PC-9 (cell line): ENCODE measurements around the gene EEF1AKMT3. TPM values are rescaled to one million over a fixed set of nuclear protein-coding genes. Genes with fewer than 3 reads are reported as not detected.

ENCODE experiments used
- BruUV-seq: library from RNA; stranded (reverse); fragments of 400-500 nt; replicated peaks from 2 replicates; lab custom pipeline; 2021; lab: Mats Ljungman, UMichigan
- CTCF ChIA-PET: fragments of 300-600 bp; sonication (Branson Sonifier 250); formaldehyde crosslinking; loops from one replicate; lab custom pipeline; 2022; ENCODE audit warnings: antibody characterized with exemption; lab: Charles Lee
- POLR2A ChIA-PET: fragments of 300-600 bp; sonication (Branson Sonifier 250); formaldehyde crosslinking; loops from one replicate; lab custom pipeline; 2022; ENCODE audit warnings: antibody characterized with exemption; ENCODE audit not compliant: unreplicated experiment; lab: Charles Lee
- DNase-seq, 2 experiments: peaks; one replicate each; pipeline versions ENCODE4 v3.0.0 to v3.0.0-alpha.2; 2015 to 2022; ENCODE audit warnings: mixed read lengths in 1 of 2
- H2AFZ ChIP-seq: fragments of 200-600 bp; sonication (generic); 2 replicates; pipeline ENCODE4 v1.8.1; 2017; ENCODE audit warnings: antibody characterized with exemption
- H3F3A ChIP-seq: fragments of 200-600 bp; sonication (generic); 2 replicates; pipeline ENCODE4 v1.8.1; 2017; ENCODE audit warnings: antibody characterized with exemption, mild to moderate bottlenecking, low read depth; ENCODE audit not compliant: insufficient read depth
- H3K27ac ChIP-seq: fragments of 200-600 bp; sonication (generic); 2 replicates; pipeline ENCODE4 v1.6.1; 2016; ENCODE audit warnings: mixed run types
- H3K27me3 ChIP-seq: fragments of 200-600 bp; sonication (generic); 2 replicates; pipeline ENCODE4 v1.6.1; 2016; ENCODE audit warnings: low read depth, mixed run types; ENCODE audit not compliant: insufficient read depth
- H3K36me3 ChIP-seq: fragments of 200-600 bp; sonication (generic); 2 replicates; pipeline ENCODE4 v1.6.1; 2016; ENCODE audit warnings: low read depth, mixed run types
- H3K4me1 ChIP-seq: fragments of 200-600 bp; sonication (generic); replicated peaks from 2 replicates; pipeline ENCODE4 v1.6.1; 2016; ENCODE audit warnings: mixed run types; ENCODE audit not compliant: insufficient read depth
- H3K4me2 ChIP-seq: fragments of 200-600 bp; sonication (generic); 2 replicates; pipeline ENCODE4 v1.6.1; 2017; ENCODE audit warnings: mixed run types
- H3K4me3 ChIP-seq: fragments of 200-600 bp; sonication (generic); 2 replicates; pipeline ENCODE4 v1.6.1; 2016; ENCODE audit warnings: mixed run types
- H3K79me2 ChIP-seq: fragments of 200-600 bp; sonication (generic); 2 replicates; pipeline ENCODE4 v1.6.1; 2017; ENCODE audit warnings: low read depth, mixed run types
- H3K9me2 ChIP-seq: fragments of 200-600 bp; sonication (generic); 2 replicates; pipeline ENCODE4 v1.8.1; 2017; ENCODE audit warnings: mild to moderate bottlenecking; ENCODE audit not compliant: insufficient read depth
- H3K9me3 ChIP-seq: fragments of 200-600 bp; sonication (generic); 2 replicates; pipeline ENCODE4 v1.8.1; 2016; ENCODE audit warnings: low read depth; ENCODE audit not compliant: insufficient read depth
- H4K20me1 ChIP-seq: fragments of 200-600 bp; sonication (generic); 2 replicates; pipeline ENCODE4 v1.8.1; 2017; ENCODE audit not compliant: insufficient read depth
- EZH2 ChIP-seq: fragments of 200-600 bp; sonication (generic); IDR thresholded peaks from 2 replicates; pipeline ENCODE4 v1.8.0; 2017; ENCODE audit warnings: antibody characterized with exemption, low read depth
- intact Hi-C: fragments of 100-400 bp; cut with micrococcal nuclease; formaldehyde crosslinking; loops from one replicate; pipeline ENCODE4 v1.10.0; 2022; ENCODE audit not compliant: unreplicated experiment
- total RNA-seq: library from RNA; stranded (reverse); gene quantifications from 2 replicates; pipeline ENCODE4 v1.2.3, GENCODE V29; 2021
- TF ChIP-seq, protein P1 (sequence below): fragments of 200-600 bp; sonication (generic); conservative IDR thresholded peaks from 2 replicates; pipeline ENCODE4 v1.6.1; 2017; ENCODE audit warnings: mixed run types, antibody characterized with exemption, mild to moderate bottlenecking, moderate library complexity

Gene EEF1AKMT3
- total RNA-seq, 1 experiment from 2014 or later: 13.1 TPM

DNA sequence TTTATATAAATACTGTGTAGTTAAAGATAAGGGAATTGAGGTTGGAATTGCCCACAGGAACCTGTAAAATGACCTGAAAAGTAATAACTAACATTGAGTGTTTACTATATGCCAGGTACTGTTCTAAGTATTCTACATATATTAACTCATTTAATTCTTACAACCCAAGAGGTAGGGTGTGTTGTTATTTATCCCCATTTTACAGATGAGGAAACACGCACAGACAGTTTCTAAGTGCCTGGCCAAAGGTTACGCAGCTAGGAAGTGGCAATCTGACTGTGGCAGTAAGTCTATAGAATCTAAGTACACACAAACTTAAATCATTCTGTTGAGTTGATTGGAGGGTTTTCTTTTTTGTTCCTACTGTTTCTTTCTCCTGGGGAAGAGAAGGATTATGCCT, 28.6 kb upstream of the EEF1AKMT3 start:
- no TSS peak for BruUV-seq
- H3K4me3 ChIP-seq: peak overlapping the region; percentile 75

DNA sequence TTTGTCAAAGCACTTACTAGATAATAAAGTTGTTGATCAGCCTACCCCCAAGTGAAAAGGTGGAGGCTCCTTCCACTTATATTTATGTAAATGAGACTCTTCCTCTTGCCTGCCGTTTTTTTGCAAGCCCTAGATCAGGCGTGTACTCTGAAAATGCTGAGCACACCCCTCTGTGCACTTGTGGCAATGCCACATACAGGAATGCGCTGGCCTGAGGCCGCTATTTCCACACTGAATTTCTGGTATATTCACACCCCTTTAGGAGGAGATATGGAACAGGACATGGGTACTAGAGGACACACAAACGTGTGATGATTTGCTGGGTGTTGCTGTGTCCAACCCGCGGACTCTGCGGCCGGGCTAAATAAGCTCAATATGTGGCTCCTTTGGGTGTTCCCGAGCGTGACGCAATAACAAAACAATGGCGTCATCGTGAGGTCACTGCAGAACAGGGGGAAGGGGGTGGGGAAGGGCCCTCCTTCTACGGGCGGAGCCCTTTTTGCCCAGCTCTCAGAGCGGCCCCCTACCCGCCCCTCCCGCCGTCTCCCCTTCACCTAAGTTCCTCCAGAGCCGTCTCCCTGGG, 28.1 kb upstream of the EEF1AKMT3 start:
- no peaks in the 10 kb centered on the region for H3K27me3 ChIP-seq
- H3F3A ChIP-seq: peaks cover 36% of the 10 kb centered on the region
- peak overlapping the region; percentile 75 for H2AFZ ChIP-seq
- no peak for TF ChIP-seq EZH2
- TF ChIP-seq, protein P1, sequence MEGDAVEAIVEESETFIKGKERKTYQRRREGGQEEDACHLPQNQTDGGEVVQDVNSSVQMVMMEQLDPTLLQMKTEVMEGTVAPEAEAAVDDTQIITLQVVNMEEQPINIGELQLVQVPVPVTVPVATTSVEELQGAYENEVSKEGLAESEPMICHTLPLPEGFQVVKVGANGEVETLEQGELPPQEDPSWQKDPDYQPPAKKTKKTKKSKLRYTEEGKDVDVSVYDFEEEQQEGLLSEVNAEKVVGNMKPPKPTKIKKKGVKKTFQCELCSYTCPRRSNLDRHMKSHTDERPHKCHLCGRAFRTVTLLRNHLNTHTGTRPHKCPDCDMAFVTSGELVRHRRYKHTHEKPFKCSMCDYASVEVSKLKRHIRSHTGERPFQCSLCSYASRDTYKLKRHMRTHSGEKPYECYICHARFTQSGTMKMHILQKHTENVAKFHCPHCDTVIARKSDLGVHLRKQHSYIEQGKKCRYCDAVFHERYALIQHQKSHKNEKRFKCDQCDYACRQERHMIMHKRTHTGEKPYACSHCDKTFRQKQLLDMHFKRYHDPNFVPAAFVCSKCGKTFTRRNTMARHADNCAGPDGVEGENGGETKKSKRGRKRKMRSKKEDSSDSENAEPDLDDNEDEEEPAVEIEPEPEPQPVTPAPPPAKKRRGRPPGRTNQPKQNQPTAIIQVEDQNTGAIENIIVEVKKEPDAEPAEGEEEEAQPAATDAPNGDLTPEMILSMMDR: no peak
- H3K79me2 ChIP-seq: peaks cover 6% of the 10 kb centered on the region
- CTCF ChIA-PET: interaction anchor here (0.5 to 0.8 kb wide), 2 partner anchors 18 to 308 kb away, joined by 4 to 10 read pairs; no protein-coding TSS in a partner anchor
- H3K27ac ChIP-seq: peak overlapping the region; percentile 90
- POLR2A ChIA-PET: interaction anchor here (0.5 to 0.7 kb wide), 7 partner anchors 18 to 1747 kb away, joined by 3 to 15 read pairs (median 8); partner anchors contain the start of gene SUOX
- DNase-seq: peak; percentile 65 to 72
- peaks cover 9% of the 10 kb centered on the region; the same call in 1 of the 2 replicates for H3K36me3 ChIP-seq
- H3K9me3 ChIP-seq: no peaks in the 10 kb centered on the region
- intact Hi-C loops: loop anchor here (2.0 kb wide), 1 partner anchor 17 kb away; no protein-coding TSS in a partner anchor
- no peaks in the 10 kb centered on the region for H4K20me1 ChIP-seq
- H3K4me3 ChIP-seq: peak overlapping the region; percentile 75
- TSS peak; percentile 46 for BruUV-seq
- H3K4me2 ChIP-seq: peak overlapping the region; percentile 76
- peaks cover 13% of the 10 kb centered on the region for H3K4me1 ChIP-seq
- H3K9me2 ChIP-seq: no peaks in the 10 kb centered on the region

More for the DNA sequence above, 28.6 kb upstream of the EEF1AKMT3 start:
- intact Hi-C loops: loop anchor here (2.0 kb wide), 1 partner anchor 17 kb away; no protein-coding TSS in a partner anchor
- Histone ChIP-seq H3K79me2 (peaks cover 5% of the 10 kb centered on the region), H3F3A (peaks cover 32% of the 10 kb centered on the region), H3K4me1 (peaks cover 13% of the 10 kb centered on the region), H3K36me3 (peaks cover 6% of the 10 kb centered on the region; the same call in 1 of the 2 replicates), H4K20me1 (no peaks in the 10 kb centered on the region), H3K9me3 (no peaks in the 10 kb centered on the region), H3K9me2 (no peaks in the 10 kb centered on the region), H3K27me3 (no peaks in the 10 kb centered on the region), H3K27ac (peak overlapping the region; percentile 90; the same call in 1 of the 2 replicates), H2AFZ (peak overlapping the region; percentile 75), H3K4me2 (peak overlapping the region; percentile 76)
- DNase-seq: no peak
- ChIA-PET CTCF (interaction anchor here (0.8 kb wide), 1 partner anchor 17 kb away, joined by 4 read pairs; no protein-coding TSS in a partner anchor), POLR2A (interaction anchor here (0.6 kb wide), 1 partner anchor 206 kb away, joined by 8 read pairs; no protein-coding TSS in a partner anchor)
- TF ChIP-seq, protein P1: no peak
- TF ChIP-seq EZH2: no peak

- Histone ChIP-seq H2AFZ (peak within 1 kb of the TSS; percentile 83), H3K9me3 (no peaks in the 10 kb centered on the region), H3K27ac (peak within 1 kb of the TSS; percentile 90), H3K79me2 (peaks cover 11% of the 10 kb centered on the region), H3F3A (peaks cover 39% of the 10 kb centered on the region), H3K4me1 (peaks cover 13% of the 10 kb centered on the region), H3K36me3 (peaks cover 13% of the 10 kb centered on the region; the same call in 1 of the 2 replicates), H4K20me1 (no peaks in the 10 kb centered on the region), H3K4me2 (peak within 1 kb of the TSS; percentile 76), H3K9me2 (no peaks in the 10 kb centered on the region), H3K27me3 (no peaks in the 10 kb centered on the region), H3K4me3 (peak within 1 kb of the TSS; percentile 75)
- POLR2A ChIA-PET: interaction anchor here (0.5 to 0.7 kb wide), 6 partner anchors 19 to 1748 kb away, joined by 3 to 15 read pairs (median 8); partner anchors contain the start of gene SUOX
- CTCF ChIA-PET: interaction anchor here (0.5 to 0.8 kb wide), 2 partner anchors 19 to 309 kb away, joined by 4 to 10 read pairs; no protein-coding TSS in a partner anchor
- DNase-seq: peak; percentile 93 to 94
- TF ChIP-seq EZH2: no peak
- TF ChIP-seq, protein P1: no peak
- intact Hi-C loops: loop anchor here (2.0 kb wide), 1 partner anchor 18 kb away; no protein-coding TSS in a partner anchor
- BruUV-seq: no TSS peak
These were observed 27.5 kb upstream of the EEF1AKMT3 start, which contains the start of gene TSPAN31 for GRCh38 chr12:57744777-57745484. TSPAN31 (plus strand) TSS chr12:57745039; CDS start chr12:57745155, 116 bp downstream.
